Left forelimb (tissue), 1 donor: ENCODE results near the gene PLEKHM1.
"Not testable (repeated sequence)": the region's sequence is repeated elsewhere in the genome, so short reads cannot be mapped to it uniquely, and the experiment has no call there.

Experiments used
- DNase-seq: peaks from one replicate; pipeline ENCODE4 v3.0.0-alpha.2; 2018; ENCODE audit warnings: low spot score

The PLEKHM1 gene

DNA sequence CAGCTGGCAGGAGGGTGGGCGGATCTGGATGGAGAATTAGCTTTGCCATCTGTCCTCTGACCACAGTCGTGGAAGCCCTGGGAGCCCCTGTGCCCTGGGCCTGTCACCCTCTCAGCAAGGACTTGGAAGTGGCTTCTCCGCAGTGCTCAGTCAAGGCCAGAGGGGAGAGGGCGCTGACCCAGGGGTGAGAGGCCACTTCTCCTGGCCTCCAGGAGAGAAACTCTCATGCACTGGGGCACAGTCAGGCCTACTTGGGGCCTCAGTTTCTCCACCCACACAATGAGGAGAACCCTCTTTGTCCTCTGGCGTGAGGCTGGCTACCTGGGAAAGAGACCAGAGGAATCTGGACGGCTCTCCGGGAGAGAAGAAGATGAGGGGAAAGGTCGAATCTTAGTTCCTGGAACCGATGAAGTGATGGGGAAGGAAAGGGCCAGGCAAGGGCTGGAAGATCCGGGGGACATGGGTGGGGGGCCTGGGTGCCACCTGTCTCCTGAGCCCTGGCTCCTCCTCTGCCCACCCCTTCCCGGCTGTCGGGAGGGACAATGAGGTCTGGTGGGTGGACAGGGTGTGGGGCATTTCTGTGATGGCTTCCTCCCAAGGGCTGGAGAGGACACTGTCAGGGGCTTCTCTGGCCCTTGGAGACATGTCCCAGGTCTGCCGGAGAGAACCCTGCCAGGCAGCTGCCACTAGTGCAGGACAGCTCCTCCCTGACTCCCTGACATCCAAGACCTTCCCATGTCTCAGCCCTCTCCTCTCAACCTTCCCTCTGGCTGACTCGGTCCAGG, 48.8 kb downstream of the PLEKHM1 start:
- peak; percentile 61 for DNase-seq

DNA sequence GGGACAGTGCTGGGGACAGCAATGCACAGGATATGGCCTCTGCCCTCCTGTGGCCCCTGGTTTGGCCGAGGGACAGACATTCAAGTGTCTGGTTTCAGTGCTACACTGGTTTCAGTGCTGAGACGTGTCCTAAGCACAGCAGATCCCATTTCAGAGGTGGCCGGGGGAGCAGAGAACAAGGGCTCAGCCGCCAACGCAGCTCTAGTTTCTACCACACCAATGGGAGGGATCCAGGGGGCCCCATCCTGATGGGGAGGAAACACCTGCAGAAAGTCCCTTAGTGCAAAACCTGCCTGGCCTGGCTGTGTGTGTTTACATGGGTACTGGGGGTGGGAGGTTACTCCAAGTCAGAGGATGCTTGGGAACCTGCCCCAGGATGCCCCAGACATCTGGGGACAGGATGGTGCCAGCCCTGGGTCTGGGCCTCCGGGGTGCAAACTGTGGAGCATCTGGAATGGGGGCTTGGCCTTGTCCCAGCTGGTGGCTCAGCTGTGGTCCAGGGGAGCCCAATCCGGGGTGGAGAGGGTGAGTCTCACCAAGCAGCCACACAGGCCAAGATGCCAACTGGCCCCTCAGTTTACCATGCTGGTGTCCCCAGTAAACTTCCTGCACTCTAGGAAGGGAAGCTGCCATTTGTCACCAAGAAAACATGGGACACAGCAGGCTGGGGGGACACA, 49.5 kb downstream of the PLEKHM1 start:
- not testable (repeated sequence) for DNase-seq

DNA sequence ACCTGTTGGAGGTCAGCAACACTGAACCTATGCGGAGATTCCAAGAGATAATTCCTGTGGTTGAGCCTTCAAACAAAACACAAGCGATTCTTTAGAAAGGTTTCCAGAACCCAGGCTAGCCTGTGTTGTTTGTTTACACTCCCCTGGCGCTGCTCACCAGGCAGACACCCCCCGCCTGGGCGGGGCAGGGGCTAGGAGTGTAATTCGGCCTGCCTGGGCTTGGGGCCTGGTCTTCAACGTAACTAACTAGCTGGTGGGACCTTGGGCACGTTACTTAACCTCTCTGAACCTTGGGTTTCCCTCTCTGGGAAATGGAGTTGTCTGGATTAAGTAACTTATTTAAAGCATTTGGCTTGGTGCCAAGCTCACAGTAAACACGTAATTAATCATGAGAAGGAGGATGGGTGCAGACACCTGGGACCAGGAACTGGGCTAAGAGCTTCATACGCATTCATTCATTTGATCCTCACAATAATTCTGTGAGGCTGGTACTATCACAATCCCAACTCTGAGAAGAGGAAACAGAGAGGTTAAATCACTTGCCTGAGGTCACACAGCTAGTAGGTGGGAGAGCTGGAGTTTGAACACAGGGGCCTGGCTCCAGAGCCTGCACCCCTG, 50.3 kb downstream of the PLEKHM1 start:
- DNase-seq = no peak

- no peak for DNase-seq
These were observed 51.5 kb downstream of the PLEKHM1 start for GRCh38 chr17:45438931-45439610.

GRCh38 chr17:45437465-45438283, 52.8 kb downstream of the PLEKHM1 start:
- no peak for DNase-seq

- DNase-seq = no peak
These were observed 53.7 kb downstream of the PLEKHM1 start for GRCh38 chr17:45436625-45437464.

DNA sequence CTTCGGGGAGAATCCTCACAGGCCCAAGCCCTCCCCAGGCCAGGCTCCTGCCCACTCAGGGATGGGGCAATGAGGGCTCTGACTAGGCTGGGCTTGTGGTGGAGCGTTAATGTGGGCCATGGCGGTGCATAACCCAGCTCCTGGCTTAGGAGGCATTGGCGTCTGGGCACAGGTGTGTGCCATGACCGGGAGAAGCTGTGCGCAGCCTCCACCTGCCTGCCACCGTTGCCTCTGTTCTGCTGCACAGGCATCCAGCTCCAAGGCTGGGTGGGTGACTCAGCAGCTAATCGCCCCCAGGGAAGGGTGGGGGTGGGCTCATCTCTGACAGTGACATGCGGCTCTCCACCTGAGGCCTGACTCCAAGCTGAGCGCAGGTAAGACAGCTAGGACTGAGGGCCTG, 54.4 kb downstream of the PLEKHM1 start:
- no peak for DNase-seq

DNA sequence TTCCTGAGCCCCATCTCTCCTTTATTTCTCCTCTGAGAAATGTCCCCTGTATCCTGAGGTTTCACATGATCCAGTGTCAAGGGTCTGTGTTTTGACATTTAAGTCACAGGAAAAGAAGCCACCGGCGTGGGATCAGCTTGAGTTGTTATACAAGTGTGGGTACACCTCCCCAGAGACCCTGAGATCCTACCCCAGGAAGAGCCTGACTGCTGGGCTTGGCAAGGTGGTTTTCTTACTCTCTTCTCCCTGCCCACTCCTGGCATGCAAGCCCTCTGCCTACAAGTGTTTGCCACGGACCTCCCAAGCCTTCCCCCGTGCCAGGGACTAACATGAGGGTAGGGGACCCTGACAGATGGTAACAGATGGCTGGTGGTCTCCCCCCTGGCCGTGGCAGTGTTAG, 55.0 kb downstream of the PLEKHM1 start:
- no peak for DNase-seq

DNA sequence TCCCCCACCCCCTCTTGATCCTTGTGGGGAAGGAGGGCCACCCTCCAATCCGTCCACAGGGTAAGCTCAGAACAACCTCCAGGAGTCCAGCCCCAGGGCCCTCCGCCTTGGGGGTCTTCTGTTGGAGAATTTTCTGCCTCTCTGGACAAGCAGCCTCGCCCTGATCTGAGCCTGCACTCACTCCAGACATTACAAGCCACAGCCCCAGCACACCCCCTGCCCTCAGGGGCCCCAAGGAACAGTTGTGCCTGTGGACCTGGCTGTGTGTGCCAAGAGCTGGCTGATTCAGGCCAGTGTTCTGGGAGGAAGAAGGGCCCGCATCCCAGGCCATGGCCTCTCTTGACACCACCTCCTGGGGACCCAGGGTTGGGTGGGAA, 57.4 kb downstream of the PLEKHM1 start:
- DNase-seq = no peak

DNA sequence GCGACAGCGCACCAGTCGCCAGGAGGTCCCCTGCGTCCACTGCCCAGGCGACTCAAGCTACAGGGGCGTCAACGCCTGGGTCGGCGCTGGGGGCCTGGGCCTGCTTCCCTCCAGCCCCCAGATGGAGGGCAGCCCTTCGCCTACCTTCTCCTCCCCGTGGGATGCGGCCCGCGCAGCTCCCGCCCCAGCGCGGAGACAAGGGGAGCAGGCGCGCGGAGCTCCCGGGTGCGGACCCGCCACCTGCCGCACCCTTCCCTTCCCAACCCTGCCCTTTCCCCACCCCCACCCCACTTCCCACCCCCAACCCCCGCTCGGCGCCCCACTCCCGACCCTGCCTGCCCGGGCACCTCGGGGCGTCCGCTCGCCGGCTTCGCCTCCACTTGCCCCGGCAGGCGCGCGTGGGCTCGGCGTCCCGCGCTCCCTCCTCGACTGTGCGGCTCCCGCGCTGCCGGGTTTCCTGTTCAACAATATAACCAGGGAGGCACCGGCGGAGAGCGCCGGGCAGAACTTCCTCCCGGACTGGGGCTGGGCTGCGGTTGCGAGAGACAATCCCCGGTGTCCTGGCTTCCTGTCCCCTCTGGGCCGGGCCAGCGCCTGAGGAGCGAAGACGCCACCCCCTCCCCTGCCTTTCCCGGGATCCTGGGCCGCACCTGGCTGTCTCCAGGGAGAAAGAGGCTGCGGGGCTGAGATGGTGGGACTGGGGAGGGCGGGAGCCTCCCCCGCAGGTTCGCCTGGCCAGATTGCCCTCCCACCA, 57.9 kb downstream of the PLEKHM1 start, which contains the start of gene ARHGAP27:
Gene ARHGAP27 (minus strand): TSS at position 466 of the 754 bp plus-strand sequence. CDS start 2,591 bp downstream, outside the sequence.
- DNase-seq = no peak

DNA sequence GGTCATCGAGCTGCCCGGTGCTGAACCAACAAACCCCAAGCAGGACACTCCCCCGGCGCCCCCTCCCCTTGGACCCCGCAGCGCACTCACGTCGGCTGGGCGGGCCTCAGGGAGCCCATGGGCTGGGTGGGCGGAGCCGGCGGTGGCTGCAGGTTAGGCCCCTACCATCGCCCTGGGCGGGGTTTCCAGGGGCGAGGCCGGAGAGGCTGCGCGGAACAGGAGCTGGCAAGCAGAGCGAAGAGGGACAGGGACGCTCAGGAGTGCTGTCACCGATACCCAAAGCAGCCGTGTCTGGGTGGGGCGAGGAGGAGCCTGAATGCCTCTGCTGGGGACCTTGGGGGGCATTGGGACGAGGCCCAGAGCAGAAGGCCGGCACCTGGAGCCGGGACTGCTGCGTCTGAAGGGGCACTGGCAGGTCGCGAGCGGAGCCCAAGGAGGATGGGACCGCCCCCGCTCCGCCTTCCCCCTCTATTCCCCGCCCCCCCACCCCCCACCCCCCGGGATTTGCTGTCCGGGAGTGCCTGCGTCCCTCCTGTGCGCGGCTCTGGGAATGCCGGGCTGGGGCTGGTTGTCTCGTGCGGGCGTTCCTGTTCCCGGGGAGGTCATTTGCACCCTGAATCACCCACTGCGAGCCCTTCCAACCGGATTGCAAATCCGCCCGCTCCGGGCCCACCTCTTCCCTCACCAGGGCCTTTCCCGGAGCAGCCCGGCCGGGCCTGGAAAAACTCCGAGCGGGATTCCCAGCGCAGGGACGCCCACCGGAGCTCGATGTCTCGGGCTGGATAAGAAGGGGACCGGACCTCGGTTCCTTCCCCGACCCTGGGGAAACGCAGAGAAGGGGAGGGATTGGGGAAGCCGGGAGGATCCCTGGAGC, 58.8 kb downstream of the PLEKHM1 start:
- no peak for DNase-seq

GRCh38 chr17:45430738-45431530, 59.6 kb downstream of the PLEKHM1 start:
- DNase-seq = peak; percentile 60

DNA sequence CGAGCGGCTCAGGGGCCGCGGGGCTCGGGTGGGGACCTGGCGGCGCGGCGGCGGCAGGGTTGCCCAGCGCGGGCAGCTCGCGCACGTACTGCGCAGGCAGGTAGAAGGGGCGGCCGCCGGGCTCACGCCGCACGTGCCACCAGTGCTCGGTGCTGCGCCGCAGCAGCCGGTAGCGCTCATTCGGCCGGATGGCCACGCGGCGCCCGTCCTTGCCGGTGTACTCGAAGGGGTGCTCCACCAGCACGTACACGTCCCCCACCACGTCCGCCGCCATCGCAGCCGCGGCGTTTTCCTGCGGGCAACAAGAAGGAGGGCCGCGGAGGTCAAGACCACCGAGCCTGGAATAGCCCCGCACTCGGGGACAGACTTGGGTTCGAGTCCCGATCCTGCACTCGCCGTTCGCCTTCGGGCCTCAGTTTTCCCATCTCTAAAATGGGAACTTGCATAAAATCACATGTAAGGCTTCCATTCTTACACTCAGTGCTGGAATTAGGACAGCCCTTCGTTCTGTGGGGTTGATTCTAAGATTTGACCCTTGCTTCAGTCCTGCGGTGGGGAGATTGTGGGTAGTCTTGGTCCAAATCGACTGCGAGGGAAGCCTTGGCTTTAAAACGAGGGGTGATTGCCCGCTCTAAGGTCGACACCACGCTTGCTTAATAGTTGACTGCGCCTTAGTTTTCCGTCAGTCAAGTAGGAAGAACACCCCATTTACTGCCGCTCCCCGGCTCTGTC, 60.3 kb downstream of the PLEKHM1 start:
- DNase-seq = no peak

GRCh38 chr17:45429339-45430005, 61.0 kb downstream of the PLEKHM1 start:
- no peak for DNase-seq

- no peak for DNase-seq
These were observed 61.6 kb downstream of the PLEKHM1 start for GRCh38 chr17:45428931-45429338.

DNA sequence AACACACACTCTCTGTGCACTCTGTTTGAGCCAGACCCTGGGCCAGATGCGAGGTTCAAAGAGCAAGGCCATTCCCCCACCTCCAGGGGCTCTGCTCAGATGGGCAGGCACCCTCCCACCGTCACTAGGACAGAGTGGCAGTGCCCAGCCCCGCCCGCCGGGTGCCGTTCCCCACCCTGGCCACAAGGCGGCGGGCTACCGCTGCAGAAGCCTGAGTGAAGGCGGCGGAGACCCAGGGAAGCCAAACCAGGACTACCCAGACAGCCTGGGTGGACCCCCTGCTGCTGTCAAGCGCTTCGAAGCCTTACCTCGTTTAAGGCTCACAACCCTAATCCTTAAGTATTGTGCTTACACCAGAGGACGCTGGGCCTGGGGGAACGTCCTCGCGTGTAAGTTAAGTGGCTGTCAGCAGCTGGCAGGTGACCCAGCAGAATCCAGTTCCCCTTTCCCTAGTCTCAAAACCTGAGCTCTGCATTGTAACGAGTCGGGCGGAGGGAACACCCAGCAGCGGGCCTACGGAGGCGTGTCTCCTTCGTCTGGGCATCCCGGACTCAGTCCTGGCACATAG, 62.4 kb downstream of the PLEKHM1 start:
- peak; percentile 84 for DNase-seq
